NCI-H82 treated with DMSO at 0.1 percent for 48 hours (cell line): ENCODE data around the gene EPB41L5.
"Not testable (repeated sequence)": the region's sequence is repeated elsewhere in the genome, so short reads cannot be mapped to it uniquely, and the experiment has no call there.

ENCODE experiments used
- DNase-seq: peaks from one replicate; lab custom pipeline; 2025; ENCODE audit not compliant: unreplicated experiment; lab: John Stamatoyannopoulos, UW

The EPB41L5 gene

GRCh38 chr2:120029672-120030640 lies 17.1 kb downstream of the EPB41L5 start:
- DNase-seq, result no peak

DNA sequence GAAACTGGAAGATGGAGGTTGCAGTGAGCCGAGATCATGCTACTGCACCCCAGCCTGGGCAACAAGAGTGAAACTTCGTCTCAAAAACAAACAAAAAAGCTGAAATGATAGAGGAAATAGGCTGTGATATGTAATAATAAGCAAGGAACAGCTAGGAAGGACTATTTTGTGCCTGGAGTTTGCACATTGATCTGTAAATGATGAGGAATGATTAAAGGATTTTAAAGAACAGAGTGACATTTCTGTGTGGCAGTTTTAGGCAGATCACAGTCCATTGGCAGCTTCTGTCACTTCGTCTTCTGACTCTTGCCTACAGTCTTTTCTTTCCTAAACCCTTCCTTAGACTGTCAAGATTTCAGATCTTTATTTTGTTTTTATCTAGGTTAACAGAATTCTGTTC lies 19.4 kb downstream of the EPB41L5 start:
- DNase-seq, result no peak

DNA sequence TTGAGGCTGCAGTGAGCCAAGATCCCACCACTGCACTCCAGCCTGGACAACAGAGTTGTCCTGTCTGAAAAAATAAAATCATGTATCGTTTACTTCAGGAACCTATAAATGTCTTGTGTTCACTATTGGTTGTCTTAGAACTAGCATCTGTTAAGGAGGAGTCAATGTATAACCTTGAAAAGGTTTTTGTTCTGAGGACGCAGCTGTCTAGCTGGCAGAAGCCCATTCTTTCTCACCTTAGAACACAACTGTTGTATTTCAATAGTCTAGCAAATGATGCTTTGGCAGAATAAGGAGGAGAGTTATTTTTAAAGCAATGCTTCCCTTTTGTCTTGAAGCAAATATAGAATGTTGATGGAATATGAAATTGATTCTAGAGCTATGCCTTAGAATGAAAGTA lies 21.1 kb downstream of the EPB41L5 start:
- DNase-seq, result no peak

DNA sequence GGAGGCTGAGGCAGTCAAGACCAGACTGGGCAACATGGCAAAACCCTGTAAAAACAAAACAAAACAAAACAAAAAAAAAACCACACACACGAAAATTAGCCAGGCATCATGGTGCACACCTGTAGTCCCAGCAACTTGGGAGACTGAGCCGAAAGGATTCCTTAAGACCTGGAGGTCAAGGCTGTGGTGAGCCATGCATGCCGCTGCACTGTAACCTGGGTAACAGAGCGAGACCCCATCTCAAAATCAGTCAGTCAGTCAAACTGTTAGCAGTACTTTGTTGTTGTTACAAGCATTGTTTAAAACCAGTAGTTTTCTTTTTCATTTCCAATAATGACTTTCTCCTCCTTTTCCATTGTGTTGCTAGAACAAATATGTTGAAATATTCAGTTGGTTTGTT lies 21.7 kb downstream of the EPB41L5 start:
- DNase-seq, result no peak

- no peak for DNase-seq
Observed at GRCh38 chr2:120036145-120036544, 23.3 kb downstream of the EPB41L5 start.

- no peak for DNase-seq
Observed at GRCh38 chr2:120037995-120038541, 25.2 kb downstream of the EPB41L5 start.

DNA sequence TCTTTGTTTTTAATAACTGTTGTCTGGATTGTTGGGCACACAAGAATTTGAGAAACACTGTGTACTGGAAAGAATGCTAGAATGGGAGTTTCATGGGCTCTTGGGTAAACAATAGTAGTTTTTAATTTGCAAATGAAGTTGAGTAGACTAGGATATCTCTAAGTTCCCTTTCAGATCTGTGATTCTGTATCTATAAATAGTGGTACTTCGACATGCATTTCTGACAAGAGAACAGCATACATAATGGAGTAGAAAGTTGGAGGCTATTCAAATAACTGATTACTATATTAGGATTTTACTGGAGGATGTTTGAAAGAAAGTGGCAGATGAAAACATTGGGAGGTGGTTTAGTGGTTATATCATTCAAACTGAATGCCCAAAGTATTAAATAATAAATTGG lies 29.5 kb downstream of the EPB41L5 start:
- no peak for DNase-seq

DNA sequence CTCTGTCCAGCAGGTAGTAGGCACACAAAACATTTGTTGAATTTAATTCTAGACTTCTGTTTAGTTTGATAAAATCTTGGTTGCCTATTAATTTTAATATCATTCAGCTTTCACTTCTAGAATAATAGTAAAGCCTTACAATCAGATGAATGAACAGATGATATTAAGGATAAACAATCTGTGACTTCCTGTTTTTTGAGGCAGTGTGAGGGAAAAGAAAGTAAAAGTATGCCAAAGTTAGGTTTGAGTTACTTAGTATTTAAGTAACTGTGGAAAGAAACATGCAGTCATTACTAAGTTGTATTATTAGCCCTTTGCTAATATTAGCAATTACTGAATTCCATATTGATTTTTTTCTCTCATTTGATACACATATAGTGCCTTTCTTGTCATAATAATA lies 31.5 kb downstream of the EPB41L5 start:
- no peak for DNase-seq

GRCh38 chr2:120045775-120046174 lies 32.9 kb downstream of the EPB41L5 start:
- not testable (repeated sequence) for DNase-seq

DNA sequence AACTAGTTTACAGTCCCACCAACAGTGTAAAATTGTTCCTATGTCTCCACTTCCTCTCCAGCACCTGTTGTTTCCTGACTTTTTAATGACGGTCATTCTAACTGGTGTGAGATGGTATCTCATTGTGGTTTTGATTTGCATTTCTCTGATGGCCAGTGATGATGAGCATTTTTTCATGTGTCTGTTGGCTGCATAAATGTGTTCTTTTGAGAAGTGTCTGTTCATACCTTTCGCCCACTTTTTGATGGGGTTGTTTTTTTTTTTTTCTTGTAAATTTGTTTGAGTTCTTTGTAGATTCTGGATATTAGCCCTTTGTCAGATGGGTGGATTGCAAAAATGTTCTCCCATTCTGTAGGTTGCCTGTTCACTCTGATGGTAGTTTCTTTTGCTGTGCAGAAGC lies 33.4 kb downstream of the EPB41L5 start:
- not testable (repeated sequence) for DNase-seq

DNA sequence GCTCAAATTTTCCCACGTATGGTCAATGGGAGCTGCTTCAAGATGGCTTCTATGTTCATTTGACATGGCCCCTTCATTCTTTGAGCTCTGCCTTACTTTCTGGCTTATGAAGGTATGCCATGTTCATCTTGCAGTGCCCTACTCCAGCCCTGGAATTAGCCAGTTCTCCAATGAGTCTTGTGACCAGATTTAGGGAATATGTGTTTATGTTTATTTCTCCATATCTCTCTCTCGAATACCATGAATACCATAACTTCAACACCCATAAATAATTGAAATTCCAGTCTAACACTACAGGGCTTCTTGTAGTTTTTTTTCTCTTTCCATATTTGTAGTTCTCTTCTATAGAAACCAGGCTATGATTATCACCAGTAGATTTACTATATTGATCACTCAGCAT lies 39.7 kb downstream of the EPB41L5 start:
- DNase-seq, result no peak

GRCh38 chr2:120053891-120054290 lies 41.0 kb downstream of the EPB41L5 start:
- no peak for DNase-seq

DNA sequence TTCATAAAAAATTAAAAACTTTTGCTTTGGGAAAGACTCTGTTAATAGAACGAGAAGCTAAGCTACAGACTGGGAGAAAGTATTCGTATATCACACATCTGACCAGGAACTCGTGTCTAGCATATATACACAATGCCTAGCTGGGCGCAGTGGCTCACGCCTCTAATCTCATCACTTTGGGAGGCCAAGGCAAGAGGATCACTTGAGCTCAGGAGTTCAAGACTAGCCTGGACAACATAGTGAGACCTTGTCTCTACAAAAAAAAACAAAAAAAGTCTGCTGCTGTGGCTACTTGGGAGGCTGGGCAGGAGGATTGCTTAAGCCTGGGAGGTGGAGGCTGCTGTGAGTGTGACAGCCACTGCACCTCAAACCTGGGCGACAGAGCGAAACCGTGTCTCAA lies 46.6 kb downstream of the EPB41L5 start:
- DNase-seq, result no peak

DNA sequence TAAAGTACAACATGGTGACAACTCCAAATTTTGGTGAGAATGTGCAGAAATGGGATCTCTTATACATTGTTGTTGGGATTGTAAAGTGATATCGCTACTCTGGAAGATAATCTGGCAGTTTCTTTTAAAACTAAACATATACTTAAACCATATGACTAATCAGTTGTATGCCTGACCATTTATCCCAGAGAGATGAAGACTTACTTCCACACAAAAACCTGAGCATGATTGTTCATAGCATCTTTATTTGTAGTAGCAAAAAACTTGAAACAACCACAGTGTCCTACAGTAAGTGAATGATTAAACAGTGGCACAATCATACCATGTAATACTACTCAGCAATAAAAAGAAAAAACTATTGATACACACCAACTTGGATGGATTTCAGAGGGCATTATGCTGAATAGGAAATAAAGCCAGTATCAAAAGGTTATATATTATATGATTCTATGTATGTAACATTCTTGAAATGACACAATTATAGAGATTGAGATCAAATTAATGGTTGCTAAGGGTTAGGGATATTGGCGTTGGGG lies 47.3 kb downstream of the EPB41L5 start:
- no peak for DNase-seq

DNA sequence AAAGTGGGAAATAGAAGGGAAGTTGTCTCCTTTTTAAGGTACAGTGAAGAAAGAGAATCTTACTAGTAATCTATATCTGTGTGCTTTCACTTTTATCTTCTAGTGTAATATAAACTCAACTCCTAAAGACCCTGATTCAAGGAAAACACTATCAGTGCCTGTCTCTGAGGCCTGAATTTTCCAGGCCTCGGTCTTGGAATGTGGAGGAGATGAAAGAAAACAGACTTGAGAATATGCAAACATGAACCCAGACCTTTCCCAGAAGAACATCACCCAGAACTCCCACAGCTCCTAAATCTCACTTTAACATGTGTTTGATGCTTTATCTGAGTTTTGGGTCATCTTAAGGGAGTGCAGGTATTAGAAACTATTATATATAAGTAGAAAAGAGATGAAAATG lies 51.8 kb downstream of the EPB41L5 start:
- no peak for DNase-seq

DNA sequence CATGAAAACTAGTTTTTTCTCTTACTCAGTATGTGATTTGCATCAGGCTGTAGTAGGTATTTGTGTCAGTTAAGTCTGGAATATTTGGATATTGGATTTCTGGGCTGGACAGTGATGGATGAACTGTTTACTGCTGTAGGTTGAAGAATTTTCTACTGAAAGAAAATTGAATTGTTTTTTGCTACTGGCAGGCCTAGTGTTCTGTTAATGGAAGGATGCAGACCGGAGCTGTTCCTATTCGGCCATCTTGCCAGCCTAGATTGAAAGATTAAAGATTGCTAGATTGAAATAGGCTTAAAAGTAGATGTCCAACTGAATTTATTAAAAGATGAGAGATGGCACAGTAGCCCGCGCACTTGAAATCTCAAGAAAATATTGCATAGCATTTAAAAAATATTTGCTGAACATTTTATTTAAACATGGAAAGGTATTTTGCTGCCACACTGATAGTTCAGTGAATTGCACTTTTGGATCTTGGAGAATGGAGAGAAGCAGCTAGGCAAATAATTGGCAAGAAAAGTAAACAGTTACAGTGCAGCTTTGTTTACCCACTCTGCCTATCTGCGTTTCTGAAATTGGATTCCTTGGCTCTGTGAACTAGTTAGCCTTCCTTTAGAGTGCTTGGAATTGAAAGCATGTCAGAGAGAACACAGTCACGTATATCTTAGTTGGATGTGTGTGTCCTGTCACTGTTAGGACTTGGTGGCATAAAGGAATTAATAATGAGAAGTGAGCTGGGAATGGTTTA lies 54.1 kb downstream of the EPB41L5 start:
- no peak for DNase-seq

DNA sequence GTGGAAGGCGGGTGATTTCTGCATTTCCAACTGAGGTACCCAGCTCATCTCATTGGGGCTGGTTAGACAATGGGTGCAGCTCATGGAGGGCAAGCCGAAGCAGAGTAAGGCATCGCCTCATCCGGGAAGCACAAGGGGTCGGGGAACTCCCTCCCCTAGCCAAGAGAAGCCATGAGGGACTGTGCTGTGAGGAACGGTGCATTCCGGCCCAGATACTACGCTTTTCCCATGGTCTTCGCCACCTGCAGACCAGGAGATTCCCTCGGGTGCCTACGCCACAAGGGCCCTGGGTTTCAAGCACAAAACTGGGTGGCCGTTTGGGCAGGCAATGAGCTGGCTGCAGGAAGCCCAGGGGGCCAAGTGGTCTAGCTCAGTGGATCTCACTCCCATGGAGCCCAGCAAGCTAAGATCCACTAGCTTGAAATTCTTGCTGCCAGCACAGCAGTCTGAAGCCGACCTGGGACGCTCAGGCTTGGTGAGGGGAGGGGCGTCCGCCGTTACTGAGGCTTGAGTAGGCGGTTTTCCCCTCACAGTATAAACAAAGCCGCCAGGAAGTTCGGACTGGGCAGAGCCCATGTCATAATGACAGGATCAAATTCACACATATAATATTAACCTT lies 55.3 kb downstream of the EPB41L5 start:
- not testable (repeated sequence) for DNase-seq

DNA sequence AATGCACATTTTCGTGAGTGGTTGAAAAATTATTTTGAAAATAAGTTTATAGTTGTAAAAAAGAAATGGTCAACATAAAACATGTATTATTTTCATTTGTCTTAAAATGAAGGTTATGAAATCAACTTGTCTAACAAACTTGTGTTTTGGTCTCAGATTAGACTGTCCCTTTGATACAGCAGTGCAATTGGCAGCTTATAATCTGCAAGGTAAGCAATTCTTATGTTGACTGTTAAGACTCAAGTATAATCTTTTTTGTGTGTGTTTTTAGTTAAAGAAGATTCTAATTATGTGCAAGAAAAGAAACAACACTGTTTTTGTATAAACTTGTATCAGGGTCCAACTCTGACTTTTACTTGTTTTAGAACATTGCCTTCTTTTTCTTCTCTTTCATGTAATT lies 62.7 kb downstream of the EPB41L5 start:
- no peak for DNase-seq

- no peak for DNase-seq
Observed at GRCh38 chr2:120077896-120078295, 65.0 kb downstream of the EPB41L5 start.

GRCh38 chr2:120079647-120080046 lies 66.8 kb downstream of the EPB41L5 start:
- DNase-seq, result no peak

DNA sequence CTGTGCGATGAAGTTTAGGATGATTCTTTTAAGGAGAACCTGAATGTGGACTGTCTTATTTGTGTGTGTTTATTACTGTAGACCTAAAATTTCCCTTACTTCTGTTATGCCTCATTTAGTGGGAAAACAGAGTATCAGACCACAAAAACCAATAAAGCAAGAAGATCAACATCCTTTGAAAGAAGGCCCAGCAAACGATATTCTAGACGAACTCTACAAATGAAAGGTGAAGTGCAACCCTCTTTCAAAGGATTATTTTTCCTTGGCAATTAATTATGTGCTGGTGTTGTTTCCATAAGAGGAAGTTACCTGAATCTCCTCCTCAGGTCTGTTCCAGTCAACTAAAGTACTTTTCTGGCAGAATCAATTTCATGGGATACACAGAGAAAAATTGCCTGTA lies 78.6 kb downstream of the EPB41L5 start:
- no peak for DNase-seq
